IMR-90 (cell line): Measurements from ENCODE around the gene MLIP. TPM values are rescaled to one million over a fixed set of nuclear protein-coding genes. Genes with fewer than 3 reads are reported as not detected.
A peak's percentile ranks its signal among the peaks of the same experiment; 100 is the strongest.

ENCODE experiments used
- ATAC-seq: fragments of 200-7000 bp; cut with Tn5 transposase; 2 replicates; pipeline ENCODE4 v1.9.1; 2020; ENCODE audit warnings: low read depth, mild to moderate bottlenecking, moderate library complexity
- BruUV-seq: library from RNA; stranded (reverse); fragments of 400-500 nt; replicated peaks from 2 replicates; lab custom pipeline; 2021; lab: Mats Ljungman, UMichigan
- CTCF ChIA-PET: fragments of 300-600 bp; formaldehyde crosslinking; extraction: SDS; loops from one replicate; lab custom pipeline; 2021; ENCODE audit warnings: antibody characterized with exemption; lab: Yijun Ruan, JAX
- POLR2A ChIA-PET: fragments of 300-600 bp; sonication (Branson Sonifier 250); formaldehyde crosslinking; loops from one replicate; lab custom pipeline; 2022; ENCODE audit warnings: antibody characterized with exemption; ENCODE audit not compliant: unreplicated experiment; lab: Charles Lee
- DNase-seq: peaks from one replicate; pipeline ENCODE4 v3.0.0; 2013
- H2AFZ ChIP-seq: replicated peaks from 2 replicates; pipeline ENCODE3; 2013; ENCODE audit warnings: low read length, mild to moderate bottlenecking; ENCODE audit not compliant: poor library complexity
- H2AK5ac ChIP-seq: 2 replicates; pipeline ENCODE4 v1.6.1; 2013; ENCODE audit warnings: low read depth, low read length, inconsistent platforms
- H2AK9ac ChIP-seq: replicated peaks from 2 replicates; pipeline ENCODE3; 2013; ENCODE audit warnings: mild to moderate bottlenecking, low read depth, low read length, moderate library complexity; ENCODE audit not compliant: poor library complexity
- H2BK120ac ChIP-seq: 2 replicates; pipeline ENCODE4 v1.6.1; 2013; ENCODE audit warnings: low read depth, low read length, inconsistent platforms
- H2BK15ac ChIP-seq: 3 replicates; pipeline ENCODE4 v1.6.1; 2013; ENCODE audit warnings: low read depth, low read length, inconsistent platforms
- H2BK20ac ChIP-seq: 2 replicates; pipeline ENCODE4 v1.6.1; 2013; ENCODE audit warnings: low read depth, mild to moderate bottlenecking, inconsistent platforms, low read length, moderate library complexity
- H2BK5ac ChIP-seq: 2 replicates; pipeline ENCODE4 v1.6.1; 2013; ENCODE audit warnings: mild to moderate bottlenecking, low read depth, low read length, inconsistent platforms; ENCODE audit not compliant: poor library complexity, severe bottlenecking
- H3K14ac ChIP-seq: replicated peaks from 2 replicates; pipeline ENCODE4 v1.6.1; 2013; ENCODE audit warnings: low read depth, low read length, inconsistent platforms
- H3K18ac ChIP-seq: 2 replicates; pipeline ENCODE4 v1.6.1; 2013; ENCODE audit warnings: low read depth, low read length, control low read depth
- H3K23ac ChIP-seq: 2 replicates; pipeline ENCODE4 v1.6.1; 2013; ENCODE audit warnings: low read depth, low read length, inconsistent platforms
- H3K27ac ChIP-seq: 2 replicates; pipeline ENCODE4 v1.5.1; 2013; ENCODE audit warnings: mild to moderate bottlenecking, control low read depth, low read length; ENCODE audit not compliant: insufficient read depth
- H3K27me3 ChIP-seq: 2 replicates; pipeline ENCODE4 v1.6.1; 2013; ENCODE audit warnings: low read length; ENCODE audit not compliant: control insufficient read depth, insufficient read depth
- H3K36me3 ChIP-seq: 2 replicates; pipeline ENCODE4 v1.6.1; 2013; ENCODE audit warnings: low read length, mixed read lengths; ENCODE audit not compliant: control insufficient read depth, insufficient read depth
- H3K4ac ChIP-seq: 2 replicates; pipeline ENCODE4 v1.6.1; 2013; ENCODE audit warnings: low read depth, low read length, inconsistent platforms
- H3K4me1 ChIP-seq: 2 replicates; pipeline ENCODE4 v1.6.1; 2013; ENCODE audit warnings: low read length, mixed read lengths; ENCODE audit not compliant: control insufficient read depth, insufficient read depth
- H3K4me2 ChIP-seq: 2 replicates; pipeline ENCODE4 v1.6.1; 2013; ENCODE audit warnings: low read depth, mild to moderate bottlenecking, control low read depth, low read length, moderate library complexity
- H3K4me3 ChIP-seq: 2 replicates; pipeline ENCODE4 v1.5.1; 2013; ENCODE audit warnings: low read depth, mild to moderate bottlenecking, control low read depth, low read length, moderate library complexity; ENCODE audit not compliant: insufficient read depth
- H3K56ac ChIP-seq: 2 replicates; pipeline ENCODE4 v1.6.1; 2013; ENCODE audit warnings: low read length, inconsistent platforms; ENCODE audit not compliant: insufficient read depth; ENCODE audit errors: extremely low read depth
- H3K79me1 ChIP-seq, 2 experiments: 2 replicates each; pipeline ENCODE4 v1.6.1; 2013; ENCODE audit warnings: low read length in 2 of 2, inconsistent platforms in 1 of 2, low read depth in 1 of 2
- H3K9ac ChIP-seq: 2 replicates; pipeline ENCODE4 v1.6.1; 2013; ENCODE audit warnings: low read depth, low read length, control low read depth
- H3K9me1 ChIP-seq: 2 replicates; pipeline ENCODE4 v1.6.1; 2013; ENCODE audit warnings: low read length, inconsistent platforms; ENCODE audit not compliant: insufficient read depth
- H3K9me3 ChIP-seq: 2 replicates; pipeline ENCODE4 v1.6.1; 2013; ENCODE audit warnings: low read length; ENCODE audit not compliant: control insufficient read depth, insufficient read depth
- H4K20me1 ChIP-seq: 2 replicates; pipeline ENCODE4 v1.6.1; 2013; ENCODE audit warnings: low read length, inconsistent platforms; ENCODE audit not compliant: insufficient read depth
- H4K5ac ChIP-seq: 2 replicates; pipeline ENCODE4 v1.6.1; 2013; ENCODE audit warnings: mild to moderate bottlenecking, low read depth, low read length, control low read depth
- H4K8ac ChIP-seq, 2 experiments: 2 replicates each; pipeline ENCODE4 v1.6.1; 2013; ENCODE audit warnings: low read depth in 2 of 2, low read length in 2 of 2, control low read depth in 1 of 2, inconsistent platforms in 1 of 2
- H4K91ac ChIP-seq: 2 replicates; pipeline ENCODE4 v1.6.1; 2013; ENCODE audit warnings: low read depth, low read length, inconsistent platforms; ENCODE audit not compliant: insufficient read depth
- BHLHE40 ChIP-seq: fragments of 150-350 bp; IDR thresholded peaks from 2 replicates; pipeline ENCODE4 v1.6.1; 2016; ENCODE audit warnings: mild to moderate bottlenecking, low read depth, low read length
- CEBPB ChIP-seq: IDR thresholded peaks from 2 replicates; pipeline ENCODE4 v1.6.1; 2012; ENCODE audit warnings: low read depth, low read length, improper control_type of control experiment
- NFE2L2 ChIP-seq: fragments of 150-350 bp; IDR thresholded peaks from 2 replicates; pipeline ENCODE4 v1.6.1; 2016; ENCODE audit warnings: low read depth, mild to moderate bottlenecking, low read length
- dilution Hi-C: fragments of 300-500 bp; cut with HindIII; formaldehyde crosslinking; loops from one replicate; pipeline ENCODE4 v1.14.3; 2018; ENCODE audit warnings: low sequenced_read_pairs; ENCODE audit not compliant: unreplicated experiment
- in situ Hi-C: fragments of 300-500 bp; cut with MboI; formaldehyde crosslinking; loops from 3 replicates; pipeline ENCODE4 v1.14.3; 2019; ENCODE audit warnings: low sequenced_read_pairs, inconsistent platforms, mixed read lengths
- intact Hi-C: fragments of 100-400 bp; cut with micrococcal nuclease; formaldehyde crosslinking; loops from 2 replicates; pipeline ENCODE4 v1.10.0; 2022
- polyA plus RNA-seq, 3 experiments: library from polyadenylated mRNA; depleted of rRNA; stranded (reverse); fragments of >200 nt; gene quantifications; 2 replicates each; pipeline ENCODE4 v1.2.3, GENCODE V29; 2012; ENCODE audit warnings: low replicate concordance in 1 of 3
- total RNA-seq: library from RNA; depleted of rRNA; stranded (reverse); fragments of >200 nt; gene quantifications from 2 replicates; pipeline ENCODE4 v1.2.3, GENCODE V29; 2012

MLIP gene
- total and polyA plus RNA-seq, 2 of the 4 experiments (the other 2 are of a cell fraction), result not detected

DNA sequence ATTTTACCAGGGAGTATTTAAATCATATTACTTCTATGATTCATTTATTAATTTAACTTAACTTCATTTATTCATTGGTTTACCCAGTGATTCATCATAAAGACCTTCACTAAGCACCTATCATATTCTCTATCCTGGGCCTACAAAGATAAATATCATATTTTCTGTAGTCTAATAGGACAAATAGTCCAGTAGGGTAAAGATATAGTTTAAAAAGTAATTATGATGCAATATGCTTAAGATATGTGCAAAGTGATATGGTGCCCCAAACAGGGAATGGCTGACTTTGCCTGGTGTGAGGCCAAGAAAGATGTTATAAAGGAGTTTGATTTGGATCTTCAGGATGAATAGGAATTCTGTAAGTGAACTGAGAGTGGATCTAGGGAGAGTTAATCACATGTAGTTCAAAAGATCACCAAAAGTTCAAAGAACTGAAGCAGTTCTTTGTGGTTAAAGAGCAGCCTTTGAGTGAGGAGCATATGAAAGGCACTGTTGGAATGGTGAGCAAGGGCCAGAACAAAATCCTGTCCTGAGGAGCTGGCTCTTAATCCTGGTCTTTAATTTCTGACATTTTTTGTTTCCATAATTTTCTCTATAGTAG lies 45.5 kb downstream of the MLIP start:
- Histone ChIP-seq H2AK9ac (no peak overlapping the region), H4K20me1 (no peaks in the 10 kb centered on the region), H2BK15ac (no peak overlapping the region), H3K4me3 (no peak overlapping the region), H3K56ac (no peak overlapping the region), H3K9ac (no peak overlapping the region), H3K9me1 (no peaks in the 10 kb centered on the region), H3K4me1 (no peaks in the 10 kb centered on the region), H3K4ac (no peak overlapping the region), H3K18ac (no peak overlapping the region), H3K36me3 (no peaks in the 10 kb centered on the region), H3K27ac (no peak overlapping the region), H4K5ac (no peak overlapping the region), H3K9me3 (no peaks in the 10 kb centered on the region), H3K4me2 (no peak overlapping the region), H2BK5ac (no peak overlapping the region), H3K14ac (0 out of 2 replicates have a peak overlapping the region, but pooled peaks have one; percentile 45), H4K91ac (no peak overlapping the region), H2BK120ac (no peak overlapping the region), H3K79me1 (no peaks in the 10 kb centered on the region), H3K27me3 (no peaks in the 10 kb centered on the region), H2AK5ac (no peak overlapping the region), H4K8ac (no peak overlapping the region), H2BK20ac (no peak overlapping the region), H2AFZ (no peak overlapping the region), H3K23ac (no peak overlapping the region)
- TF ChIP-seq CEBPB (peak; percentile 77), NFE2L2 (no peak), BHLHE40 (no peak)
- ATAC-seq (no peak), DNase-seq (no peak)
- dilution Hi-C loops (no loop called here), in situ Hi-C loops (no loop called here), intact Hi-C loops (no loop called here)
- CTCF ChIA-PET, result no interaction called here
- POLR2A ChIA-PET, result no interaction called here
- no TSS peak for BruUV-seq
